ENCODE data around the gene CRAT.

Gene CRAT

DNA sequence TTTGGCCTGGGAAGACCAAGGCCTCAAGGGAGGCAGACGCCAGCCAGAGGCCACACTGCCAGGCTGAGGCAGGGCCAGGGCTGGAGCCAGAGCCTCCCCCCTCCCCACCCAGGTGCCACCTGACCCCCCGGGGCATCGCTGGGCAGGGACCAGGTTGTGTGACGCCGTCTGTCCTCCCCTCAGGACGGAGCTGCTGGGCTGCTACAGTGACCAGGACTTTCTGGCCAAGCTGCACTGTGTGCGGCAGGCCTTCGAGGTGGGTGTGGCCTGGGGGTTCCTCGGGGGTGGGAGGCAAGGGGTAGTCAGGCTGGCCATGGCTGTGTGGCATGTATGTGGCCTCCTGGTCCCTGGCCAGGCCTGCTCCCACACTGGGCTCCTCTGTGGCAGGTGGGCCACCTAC is 47.5 kb downstream of the CRAT start:
- DNase-seq (ENCODE audit: low spot score): no peak

GRCh38 chr9:129060991-129061390 is 49.6 kb downstream of the CRAT start:
- DNase-seq (ENCODE audit: low spot score): no peak

DNA sequence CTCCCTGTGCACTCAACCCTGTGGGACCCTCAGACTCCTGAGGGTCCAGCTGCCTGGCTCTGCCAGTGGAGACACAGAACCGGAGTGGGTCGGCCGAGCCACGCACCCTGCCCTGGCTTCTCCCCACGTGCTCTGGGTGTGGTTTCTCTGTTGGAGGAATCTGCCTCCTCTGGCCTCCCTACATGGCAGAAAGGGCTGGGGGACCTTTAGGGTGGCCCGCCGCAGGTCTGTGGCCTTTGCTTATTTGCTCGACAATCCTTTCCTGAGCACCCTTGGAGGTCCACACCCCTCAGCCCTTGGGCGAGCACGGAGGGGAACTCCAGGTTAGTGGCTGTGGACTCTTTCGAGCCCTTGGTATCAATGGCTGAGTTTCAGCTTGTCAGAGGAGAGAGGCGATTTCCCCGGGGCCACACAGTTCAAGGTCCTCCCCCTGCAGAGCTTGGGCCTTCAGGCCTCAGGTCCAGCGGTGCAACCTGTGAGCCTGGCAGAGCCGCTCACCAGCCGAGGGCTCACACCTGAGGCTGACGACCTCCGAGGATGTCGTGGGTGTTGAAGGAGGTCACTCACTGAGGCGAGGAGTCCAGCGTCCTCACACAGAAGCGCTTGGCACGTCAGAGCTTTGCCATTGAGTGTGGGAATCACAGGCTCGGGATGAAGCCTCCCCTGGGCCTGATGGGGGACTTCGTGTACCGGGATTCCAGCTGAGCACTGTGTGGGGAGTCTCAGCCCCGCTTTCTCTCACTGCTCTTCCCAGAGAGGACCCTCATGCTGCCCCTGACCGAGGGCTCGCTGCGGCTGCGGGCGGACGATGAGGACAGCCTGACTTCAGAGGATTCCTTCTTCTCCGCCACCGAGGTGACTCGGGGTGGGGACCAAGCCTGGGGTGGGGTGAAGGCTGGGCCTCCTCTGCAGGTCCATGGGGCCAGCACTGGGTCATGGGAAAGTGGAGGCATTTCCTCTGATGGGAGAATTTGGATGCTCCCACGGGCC is 50.5 kb downstream of the CRAT start:
- DNase-seq (ENCODE audit: low spot score): no peak

DNA sequence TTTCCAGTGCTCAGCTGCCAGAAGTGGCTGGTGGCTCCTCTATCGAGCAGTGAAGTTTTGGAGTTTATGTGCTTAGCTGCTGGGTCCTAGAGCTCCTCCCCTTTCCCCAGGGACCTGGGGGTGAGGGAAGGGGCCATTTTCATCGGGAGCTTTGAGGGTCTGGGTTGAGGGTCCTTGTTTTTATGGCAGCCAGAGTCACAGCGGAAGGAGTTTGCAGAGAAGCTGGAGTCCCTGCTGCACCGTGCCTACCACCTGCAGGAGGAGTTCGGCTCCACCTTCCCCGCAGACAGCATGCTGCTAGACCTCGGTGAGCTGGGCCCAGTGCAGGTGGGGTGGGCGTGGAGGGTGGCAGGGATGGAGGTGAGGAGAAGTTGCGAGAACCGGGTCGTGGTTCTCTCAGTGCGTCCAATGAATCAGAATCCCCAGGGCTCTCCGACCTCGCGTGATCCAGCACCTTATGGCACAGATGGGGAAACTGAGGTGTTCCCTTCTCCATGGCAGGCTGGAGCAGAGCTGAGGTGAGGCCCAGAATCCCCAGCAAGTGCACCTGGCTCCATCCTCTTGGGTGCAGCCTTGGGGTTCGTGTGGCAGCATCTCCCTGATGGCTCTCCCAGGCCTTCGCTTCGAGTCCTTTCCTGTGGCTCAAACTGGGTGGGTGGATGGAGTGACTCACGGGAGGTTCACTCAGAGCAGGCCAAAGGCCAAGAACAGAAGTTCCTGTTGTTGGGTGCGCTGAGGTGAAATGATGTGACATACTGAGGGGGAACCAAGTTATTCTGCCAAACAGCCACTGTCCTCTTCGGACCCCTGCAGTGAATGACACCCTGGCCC is 51.4 kb downstream of the CRAT start:
- no peak for DNase-seq (ENCODE audit: low spot score)

DNA sequence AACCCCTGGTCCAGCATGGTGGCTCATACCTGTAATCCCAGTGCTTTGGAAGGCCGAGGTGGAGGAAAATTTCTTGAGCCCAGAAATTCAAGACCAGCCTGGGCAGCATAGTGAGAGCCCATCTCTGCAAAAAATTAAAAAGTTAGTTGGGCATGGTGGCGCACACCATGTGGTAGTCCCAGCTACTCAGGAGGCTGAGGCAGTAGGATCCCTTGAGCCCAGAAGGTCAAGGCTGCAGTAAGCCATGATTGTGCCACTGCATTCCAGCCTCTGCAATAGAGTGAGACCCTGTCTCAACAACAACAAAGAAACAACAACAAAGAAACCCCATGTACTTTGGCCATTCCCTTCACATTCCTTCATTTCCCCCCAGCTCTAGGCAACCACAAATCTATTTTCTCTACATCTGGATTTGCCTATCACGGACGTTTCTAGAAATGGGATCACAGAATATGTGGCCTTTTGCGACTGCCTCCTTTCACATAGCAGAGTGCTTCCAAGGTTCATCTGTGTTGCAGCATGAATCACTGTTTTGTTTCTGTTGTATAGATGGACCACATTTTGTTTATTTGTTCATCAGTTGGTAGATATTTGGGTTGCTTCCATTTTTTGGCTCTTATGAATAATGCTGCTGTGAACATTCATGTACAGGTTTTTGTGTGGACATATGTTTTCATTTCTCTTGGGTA is 56.3 kb downstream of the CRAT start:
- DNase-seq (ENCODE audit: low spot score): no peak

GRCh38 chr9:129053020-129053419 is 57.6 kb downstream of the CRAT start:
- no peak for DNase-seq (ENCODE audit: low spot score)

DNA sequence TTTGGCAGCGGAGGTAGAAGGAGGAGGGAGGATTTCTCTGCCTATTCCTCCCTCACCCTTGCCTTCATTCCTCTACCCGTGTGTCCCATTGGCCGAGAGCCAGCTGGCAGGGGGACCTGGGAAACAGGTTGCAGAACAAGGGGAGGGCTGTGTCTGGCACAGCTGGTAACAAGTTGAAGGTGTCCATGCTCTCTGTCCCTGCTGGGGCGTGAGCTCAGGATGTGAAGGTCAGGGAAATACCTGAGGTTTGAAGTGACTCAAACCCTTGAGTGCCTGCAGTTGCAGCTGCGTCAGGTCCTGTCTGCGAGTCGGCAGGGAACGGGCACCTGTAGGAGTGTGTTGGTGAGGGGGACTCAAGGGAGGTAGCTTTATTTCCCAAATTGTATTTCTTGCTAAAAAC is 58.0 kb downstream of the CRAT start:
- peak; percentile 80 for DNase-seq (ENCODE audit: low spot score)
